HG02943 (cell line): ENCODE data around the gene SDCBP2.

Experiments used
- ATAC-seq: cut with Tn5 transposase; IDR thresholded peaks from one replicate; pipeline ENCODE4 v1.9.1; 2021; ENCODE audit warnings: mild to moderate bottlenecking, low read depth, moderate library complexity; ENCODE audit not compliant: unreplicated experiment

SDCBP2 gene

GRCh38 chr20:1315804-1316203 is 13.1 kb downstream of the SDCBP2 start:
- no peak for ATAC-seq

DNA sequence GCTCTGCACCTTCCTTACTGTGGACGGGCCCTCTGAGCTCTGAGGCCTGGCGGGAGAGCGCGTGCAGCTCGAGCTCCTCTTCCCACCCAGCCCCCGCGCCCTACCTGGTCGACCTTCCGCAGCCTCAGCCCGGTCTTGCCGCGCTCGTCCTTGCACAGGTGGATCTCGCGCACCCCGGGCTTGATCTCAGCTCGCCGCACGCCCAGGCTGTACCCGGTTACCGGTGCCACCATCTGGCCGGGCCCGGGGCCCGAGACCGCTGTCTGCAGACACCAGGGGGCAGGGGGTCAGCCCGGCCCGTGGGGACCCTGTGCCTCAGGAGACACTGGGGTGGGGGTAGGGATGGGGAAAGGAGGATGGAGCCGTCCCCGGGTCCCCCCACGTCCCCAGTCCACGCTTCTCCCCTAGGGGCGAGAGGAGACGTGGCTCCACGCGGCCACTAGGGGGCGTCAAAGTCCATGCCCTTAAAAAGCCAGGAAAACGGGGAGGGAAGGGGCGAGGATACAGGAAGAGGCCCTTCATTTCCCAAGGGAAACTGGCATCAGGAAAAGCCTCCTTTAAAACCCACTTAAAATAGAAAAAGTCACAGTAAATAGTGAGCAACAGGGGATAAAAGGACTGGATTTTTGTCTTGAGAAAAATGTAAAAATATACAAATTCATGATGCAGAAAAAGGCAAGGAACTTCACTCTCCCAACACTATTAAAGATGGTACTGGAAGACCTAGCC is 15.5 kb downstream of the SDCBP2 start:
- ATAC-seq: no peak

GRCh38 chr20:1312904-1313235 is 16.1 kb downstream of the SDCBP2 start:
- ATAC-seq: no peak

DNA sequence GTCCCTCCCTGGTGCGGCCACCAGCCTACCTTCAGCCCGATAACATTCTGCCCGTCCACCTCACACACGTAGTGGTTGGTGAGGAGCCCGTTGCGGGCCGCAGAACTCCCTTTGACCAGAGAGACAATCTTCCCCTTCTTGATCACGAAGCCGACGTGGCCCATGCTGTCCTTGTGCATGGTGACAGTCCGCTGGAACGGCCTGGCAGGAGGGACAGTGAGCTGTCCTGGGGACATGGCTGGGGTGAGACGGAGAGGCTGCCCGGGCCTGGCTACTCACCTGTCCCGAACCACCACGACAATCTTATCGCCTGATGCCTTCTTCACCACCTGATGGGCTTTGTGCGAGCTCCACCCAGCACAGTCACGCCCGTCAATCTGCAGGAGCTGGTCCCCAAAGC is 16.6 kb downstream of the SDCBP2 start:
- no peak for ATAC-seq

- ATAC-seq: no peak
These were observed 18.3 kb downstream of the SDCBP2 start for GRCh38 chr20:1310506-1311190.

DNA sequence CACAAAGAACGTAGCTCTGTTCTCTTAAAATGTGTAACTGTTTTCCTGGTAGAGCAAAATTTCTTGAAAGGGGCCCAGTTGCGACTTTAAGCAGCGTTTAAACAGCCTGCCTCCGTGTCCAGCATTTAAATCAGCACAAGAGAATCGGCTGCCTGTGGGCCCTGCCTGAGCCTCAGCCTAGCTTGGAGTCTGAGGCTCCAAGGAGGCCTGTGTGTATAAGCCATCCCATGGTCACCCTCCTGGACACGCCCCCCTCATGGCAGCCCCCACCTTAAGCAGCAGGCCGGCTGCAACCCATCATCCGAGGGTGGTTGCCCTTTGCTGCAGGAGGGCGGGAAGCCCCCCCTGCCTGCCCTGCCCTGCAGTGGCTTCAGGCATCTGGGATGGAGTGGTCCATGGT is 18.9 kb downstream of the SDCBP2 start:
- ATAC-seq: no peak

DNA sequence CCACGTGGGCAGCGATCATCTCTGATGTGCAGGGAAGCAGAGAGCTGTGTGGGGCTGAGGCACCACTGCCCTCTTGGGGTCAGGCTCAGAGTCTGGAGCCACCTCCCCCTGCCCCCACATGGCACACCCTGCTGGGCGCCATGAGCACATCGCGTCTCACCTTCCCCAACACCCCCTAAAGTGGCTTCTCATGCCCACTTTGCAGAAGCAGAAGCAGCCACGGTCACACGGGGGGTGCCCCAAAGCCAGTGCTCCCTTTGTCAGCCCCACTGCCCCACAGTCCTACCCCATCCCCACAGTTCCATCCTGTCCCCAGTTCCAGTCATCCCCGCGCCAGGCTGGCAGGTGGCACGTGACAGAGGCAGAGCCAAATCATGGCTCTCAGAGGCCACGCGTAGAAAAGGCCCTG is 19.5 kb downstream of the SDCBP2 start:
- ATAC-seq: no peak

- no peak for ATAC-seq
These were observed 20.2 kb downstream of the SDCBP2 start for GRCh38 chr20:1308702-1309095.

DNA sequence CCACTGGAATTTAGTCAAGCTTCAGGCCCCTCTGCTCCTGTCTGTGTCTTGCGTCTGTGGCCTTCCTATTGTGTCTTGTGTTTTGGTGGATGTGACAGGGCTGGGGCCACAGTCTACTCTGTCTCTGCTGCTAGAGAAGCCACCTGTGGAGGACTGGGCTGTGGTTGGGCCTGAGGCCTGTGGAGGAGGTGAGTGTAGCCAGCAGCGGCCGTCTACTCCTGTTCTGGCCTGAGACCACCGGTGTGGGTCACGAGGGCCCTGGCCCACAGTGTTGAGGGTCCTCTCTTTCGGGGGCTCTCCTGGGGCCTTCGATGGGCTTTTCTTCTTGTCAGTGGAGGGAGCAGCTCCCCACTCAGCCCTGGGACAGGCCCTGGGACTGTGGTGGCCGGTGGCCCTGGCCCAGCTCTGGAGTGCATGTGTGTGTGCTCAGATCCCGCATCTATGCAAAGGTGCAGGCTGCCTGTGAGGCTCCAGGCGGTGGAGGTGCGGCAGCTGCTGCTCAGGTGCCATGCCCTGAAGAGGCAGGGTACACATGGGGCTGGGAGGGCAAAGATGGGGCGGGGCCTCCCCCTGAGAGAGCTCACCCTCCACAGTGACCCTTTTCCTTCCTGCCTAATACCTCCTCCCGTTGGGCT is 20.8 kb downstream of the SDCBP2 start:
- ATAC-seq: no peak

- ATAC-seq: no peak
These were observed 21.4 kb downstream of the SDCBP2 start for GRCh38 chr20:1307571-1307971.

- ATAC-seq: no peak
These were observed 21.8 kb downstream of the SDCBP2 start for GRCh38 chr20:1307171-1307570.

- no peak for ATAC-seq
These were observed 22.4 kb downstream of the SDCBP2 start for GRCh38 chr20:1306316-1307135.

GRCh38 chr20:1305712-1306111 is 23.2 kb downstream of the SDCBP2 start:
- ATAC-seq: no peak

DNA sequence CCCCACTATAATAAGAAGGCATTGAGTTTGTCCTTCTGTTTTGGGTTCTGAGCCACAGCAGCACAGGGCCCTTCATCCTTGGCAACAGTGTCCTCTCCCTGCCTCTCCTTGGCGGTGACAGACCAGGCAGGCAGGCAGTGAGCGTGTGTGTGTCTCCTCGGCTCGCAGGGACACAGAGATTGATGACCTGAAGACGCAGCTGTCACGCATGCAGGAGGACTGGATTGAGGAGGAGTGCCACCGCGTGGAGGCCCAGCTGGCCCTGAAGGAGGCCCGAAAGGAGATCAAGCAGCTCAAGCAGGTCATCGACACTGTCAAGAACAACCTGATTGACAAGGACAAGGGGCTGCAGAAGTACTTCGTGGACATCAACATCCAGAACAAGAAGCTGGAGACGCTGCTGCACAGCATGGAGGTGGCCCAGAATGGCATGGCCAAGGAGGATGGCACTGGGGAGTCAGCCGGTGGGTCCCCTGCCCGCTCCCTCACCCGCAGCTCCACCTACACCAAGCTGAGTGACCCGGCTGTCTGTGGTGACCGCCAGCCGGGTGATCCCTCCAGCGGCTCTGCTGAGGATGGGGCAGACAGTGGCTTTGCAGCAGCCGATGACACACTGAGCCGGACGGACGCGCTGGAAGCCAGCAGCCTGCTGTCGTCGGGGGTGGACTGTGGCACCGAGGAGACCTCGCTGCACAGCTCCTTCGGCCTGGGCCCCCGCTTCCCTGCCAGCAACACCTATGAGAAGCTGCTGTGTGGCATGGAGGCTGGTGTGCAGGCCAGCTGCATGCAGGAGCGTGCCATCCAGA is 24.0 kb downstream of the SDCBP2 start:
- no peak for ATAC-seq

- no peak for ATAC-seq
These were observed 26.0 kb downstream of the SDCBP2 start for GRCh38 chr20:1302685-1303541.

GRCh38 chr20:1301031-1301529 is 27.9 kb downstream of the SDCBP2 start:
- no peak for ATAC-seq

GRCh38 chr20:1300083-1300840 is 28.7 kb downstream of the SDCBP2 start:
- ATAC-seq: no peak

- no peak for ATAC-seq
These were observed 29.4 kb downstream of the SDCBP2 start for GRCh38 chr20:1299522-1299921.
